Measurements from ENCODE around the gene PSMD12. TPM values are rescaled to one million over a fixed set of nuclear protein-coding genes. Genes with fewer than 3 reads are reported as not detected.

Gene PSMD12
- total RNA-seq, 1 experiment from 2014 or later: 84.4 TPM

- no peaks in the 10 kb centered on the region for H3K27me3 Mint-ChIP-seq (ENCODE audit: insufficient read depth, unreplicated experiment)
- CTCF ChIA-PET: interaction anchor here (0.7 to 0.8 kb wide), 2 partner anchors 14 to 175 kb away, joined by 4 to 7 read pairs; no protein-coding TSS in a partner anchor
Measured at GRCh38 chr17:67385122-67385988, 19.0 kb upstream of the PSMD12 start.

GRCh38 chr17:67381929-67382257, 15.5 kb upstream of the PSMD12 start:
- ChIA-PET POLR2A (no interaction called here), CTCF (no interaction called here)
- intact Hi-C loops (cut with micrococcal nuclease; ENCODE audit: unreplicated experiment): no loop called here

More at GRCh38 chr17:67385122-67385988, 19.0 kb upstream of the PSMD12 start:
- no TSS peak for BruUV-seq (replicated peaks)
- no peak for DNase-seq
- H3K4me1 ChIP-seq: no peaks in the 10 kb centered on the region
- Mint-ChIP-seq H3K27ac (ENCODE audit: unreplicated experiment) (no peak overlapping the region), H3K36me3 (ENCODE audit: insufficient read depth, unreplicated experiment) (no peaks in the 10 kb centered on the region), H3K4me1 (ENCODE audit: low read depth, unreplicated experiment) (no peaks in the 10 kb centered on the region), H3K4me3 (ENCODE audit: unreplicated experiment) (no peak overlapping the region), H3K9me3 (ENCODE audit: unreplicated experiment) (no peaks in the 10 kb centered on the region)
- POLR2A ChIA-PET: no interaction called here
- no peaks in the 10 kb centered on the region for H3K36me3 ChIP-seq (ENCODE audit: control insufficient read depth, insufficient read depth, low read length)
- H3K4me3 ChIP-seq (ENCODE audit: low read depth, low read length): no peak overlapping the region
- H3K9me3 ChIP-seq: no peaks in the 10 kb centered on the region
- intact Hi-C loops (cut with micrococcal nuclease; ENCODE audit: unreplicated experiment): no loop called here
- no peak for TF ChIP-seq CTCF (IDR thresholded peaks at IDR 0.05; ENCODE audit: insufficient read depth in 1 of 2, low read depth in 1 of 2, low read length in 1 of 2, severe bottlenecking in 1 of 2, unreplicated experiment in 1 of 2)
- no peaks in the 10 kb centered on the region for H3K27me3 ChIP-seq (replicated peaks; ENCODE audit: control insufficient read depth, insufficient read depth, low read length)

GRCh38 chr17:67379251-67379630, 12.9 kb upstream of the PSMD12 start:
- no peaks in the 10 kb centered on the region for H3K9me3 ChIP-seq
- peak overlapping the region; percentile 72 for H3K4me3 Mint-ChIP-seq (ENCODE audit: unreplicated experiment)
- intact Hi-C loops (cut with micrococcal nuclease; ENCODE audit: unreplicated experiment): loop anchor here (1.0 to 2.0 kb wide), 4 partner anchors 96 to 310 kb away; no protein-coding TSS in a partner anchor
- POLR2A ChIA-PET: no interaction called here
- peaks cover 3% of the 10 kb centered on the region for H3K27me3 Mint-ChIP-seq (ENCODE audit: insufficient read depth, unreplicated experiment)
- no peaks in the 10 kb centered on the region for H3K36me3 ChIP-seq (ENCODE audit: control insufficient read depth, insufficient read depth, low read length)
- H3K9me3 Mint-ChIP-seq (ENCODE audit: unreplicated experiment): no peaks in the 10 kb centered on the region
- CTCF ChIA-PET: interaction anchor here (0.5 to 1.5 kb wide), 5 partner anchors 10 to 1221 kb away, joined by 3 to 10 read pairs (median 3); no protein-coding TSS in a partner anchor
- 0 out of 2 replicates have a peak, but pooled peaks cover 8% of the 10 kb centered on the region for H3K4me1 ChIP-seq
- H3K4me3 ChIP-seq (ENCODE audit: low read depth, low read length): peak overlapping the region; percentile 81
- H3K27me3 ChIP-seq (replicated peaks; ENCODE audit: control insufficient read depth, insufficient read depth, low read length): no peaks in the 10 kb centered on the region
- DNase-seq: no peak
- H3K36me3 Mint-ChIP-seq (ENCODE audit: insufficient read depth, unreplicated experiment): peaks cover 6% of the 10 kb centered on the region
- no peak overlapping the region for H3K27ac Mint-ChIP-seq (ENCODE audit: unreplicated experiment)
- H3K4me1 Mint-ChIP-seq (ENCODE audit: low read depth, unreplicated experiment): peaks cover 8% of the 10 kb centered on the region
- TF ChIP-seq CTCF (IDR thresholded peaks at IDR 0.05; ENCODE audit: insufficient read depth in 1 of 2, low read depth in 1 of 2, low read length in 1 of 2, severe bottlenecking in 1 of 2, unreplicated experiment in 1 of 2): no peak
- BruUV-seq (replicated peaks): no TSS peak

More at GRCh38 chr17:67381929-67382257, 15.5 kb upstream of the PSMD12 start:
- Histone ChIP-seq H3K4me3 (ENCODE audit: low read depth, low read length) (no peak overlapping the region), H3K4me1 (0 out of 2 replicates have a peak, but pooled peaks cover under 1% of the 10 kb centered on the region), H3K36me3 (ENCODE audit: control insufficient read depth, insufficient read depth, low read length) (no peaks in the 10 kb centered on the region), H3K27me3 (replicated peaks; ENCODE audit: control insufficient read depth, insufficient read depth, low read length) (no peaks in the 10 kb centered on the region), H3K9me3 (no peaks in the 10 kb centered on the region)
- Mint-ChIP-seq H3K27ac (ENCODE audit: unreplicated experiment) (no peak overlapping the region), H3K4me1 (ENCODE audit: low read depth, unreplicated experiment) (no peaks in the 10 kb centered on the region), H3K9me3 (ENCODE audit: unreplicated experiment) (no peaks in the 10 kb centered on the region), H3K27me3 (ENCODE audit: insufficient read depth, unreplicated experiment) (no peaks in the 10 kb centered on the region), H3K36me3 (ENCODE audit: insufficient read depth, unreplicated experiment) (no peaks in the 10 kb centered on the region), H3K4me3 (ENCODE audit: unreplicated experiment) (no peak overlapping the region)
- BruUV-seq (replicated peaks): no TSS peak
- DNase-seq: no peak
- no peak for TF ChIP-seq CTCF (IDR thresholded peaks at IDR 0.05; ENCODE audit: insufficient read depth in 1 of 2, low read depth in 1 of 2, low read length in 1 of 2, severe bottlenecking in 1 of 2, unreplicated experiment in 1 of 2)
